Measurements from ENCODE around the gene CTNND2.

CTNND2 gene

GRCh38 chr5:11302663-11303062, 601.6 kb downstream of the CTNND2 start:
- no peak for DNase-seq

- no peak for DNase-seq
Measured at GRCh38 chr5:11301171-11301570, 603.1 kb downstream of the CTNND2 start.

- no peak for DNase-seq
Measured at GRCh38 chr5:11300736-11301135, 603.5 kb downstream of the CTNND2 start.

GRCh38 chr5:11298877-11299276, 605.4 kb downstream of the CTNND2 start:
- DNase-seq: no peak

GRCh38 chr5:11293523-11293922, 610.7 kb downstream of the CTNND2 start:
- DNase-seq: no peak

- no peak for DNase-seq
Measured at GRCh38 chr5:11292648-11293356, 611.4 kb downstream of the CTNND2 start.

GRCh38 chr5:11289733-11290132, 614.5 kb downstream of the CTNND2 start:
- no peak for DNase-seq

GRCh38 chr5:11289208-11289607, 615.0 kb downstream of the CTNND2 start:
- DNase-seq: no peak

GRCh38 chr5:11281842-11282241, 622.4 kb downstream of the CTNND2 start:
- no peak for DNase-seq

GRCh38 chr5:11277323-11277722, 626.9 kb downstream of the CTNND2 start:
- no peak for DNase-seq

GRCh38 chr5:11273180-11273903, 630.9 kb downstream of the CTNND2 start:
- DNase-seq: no peak

GRCh38 chr5:11269515-11269914, 634.7 kb downstream of the CTNND2 start:
- DNase-seq: no peak

GRCh38 chr5:11268891-11269290, 635.4 kb downstream of the CTNND2 start:
- no peak for DNase-seq

- no peak for DNase-seq
Measured at GRCh38 chr5:11266331-11266730, 637.9 kb downstream of the CTNND2 start.

- DNase-seq: no peak
Measured at GRCh38 chr5:11261241-11261640, 643.0 kb downstream of the CTNND2 start.

GRCh38 chr5:11258001-11258400, 646.2 kb downstream of the CTNND2 start:
- DNase-seq: no peak

- no peak for DNase-seq
Measured at GRCh38 chr5:11252523-11252922, 651.7 kb downstream of the CTNND2 start.

- DNase-seq: no peak
Measured at GRCh38 chr5:11252075-11252474, 652.2 kb downstream of the CTNND2 start.

GRCh38 chr5:11251247-11251646, 653.0 kb downstream of the CTNND2 start:
- no peak for DNase-seq

GRCh38 chr5:11248966-11249365, 655.3 kb downstream of the CTNND2 start:
- DNase-seq: no peak

- DNase-seq: no peak
Measured at GRCh38 chr5:11247224-11247623, 657.0 kb downstream of the CTNND2 start.

- DNase-seq: no peak
Measured at GRCh38 chr5:11240293-11241190, 663.7 kb downstream of the CTNND2 start.

- DNase-seq: no peak
Measured at GRCh38 chr5:11239261-11240015, 664.8 kb downstream of the CTNND2 start.

All from NCI-H446 (cell line).